Activated T-helper 1 cell treated with Interleukin-2 at 50 U/mL for 16 hours (primary cell): ENCODE measurements around the gene SSNA1.
A peak's percentile ranks its signal among the peaks of the same experiment; 100 is the strongest.

ENCODE experiments used
- DNase-seq: peaks from one replicate; pipeline ENCODE4 v3.0.0-alpha.2; 2020; ENCODE audit warnings: low read depth

The SSNA1 gene

DNA sequence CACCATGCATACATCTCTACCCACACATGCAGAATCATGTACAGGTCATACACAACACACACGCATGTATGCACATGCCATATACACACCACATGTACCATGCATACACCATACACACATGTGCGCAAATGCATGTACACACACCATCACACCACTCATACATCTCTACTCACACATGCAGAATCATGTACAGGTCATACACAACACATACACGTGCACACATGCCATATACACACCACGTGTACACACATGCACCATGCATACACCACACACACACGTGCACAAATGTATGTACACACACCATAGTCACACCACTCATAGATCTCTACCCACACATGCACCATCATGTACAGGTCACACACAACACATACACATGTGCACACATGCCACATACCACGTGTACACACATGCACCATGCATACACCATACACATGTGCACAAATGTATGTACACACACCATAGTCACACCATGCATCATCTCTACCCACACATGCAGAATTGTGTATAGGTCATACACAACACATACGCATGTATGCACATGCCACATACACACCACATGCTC is 35.6 kb upstream of the SSNA1 start:
- DNase-seq, result no peak

DNA sequence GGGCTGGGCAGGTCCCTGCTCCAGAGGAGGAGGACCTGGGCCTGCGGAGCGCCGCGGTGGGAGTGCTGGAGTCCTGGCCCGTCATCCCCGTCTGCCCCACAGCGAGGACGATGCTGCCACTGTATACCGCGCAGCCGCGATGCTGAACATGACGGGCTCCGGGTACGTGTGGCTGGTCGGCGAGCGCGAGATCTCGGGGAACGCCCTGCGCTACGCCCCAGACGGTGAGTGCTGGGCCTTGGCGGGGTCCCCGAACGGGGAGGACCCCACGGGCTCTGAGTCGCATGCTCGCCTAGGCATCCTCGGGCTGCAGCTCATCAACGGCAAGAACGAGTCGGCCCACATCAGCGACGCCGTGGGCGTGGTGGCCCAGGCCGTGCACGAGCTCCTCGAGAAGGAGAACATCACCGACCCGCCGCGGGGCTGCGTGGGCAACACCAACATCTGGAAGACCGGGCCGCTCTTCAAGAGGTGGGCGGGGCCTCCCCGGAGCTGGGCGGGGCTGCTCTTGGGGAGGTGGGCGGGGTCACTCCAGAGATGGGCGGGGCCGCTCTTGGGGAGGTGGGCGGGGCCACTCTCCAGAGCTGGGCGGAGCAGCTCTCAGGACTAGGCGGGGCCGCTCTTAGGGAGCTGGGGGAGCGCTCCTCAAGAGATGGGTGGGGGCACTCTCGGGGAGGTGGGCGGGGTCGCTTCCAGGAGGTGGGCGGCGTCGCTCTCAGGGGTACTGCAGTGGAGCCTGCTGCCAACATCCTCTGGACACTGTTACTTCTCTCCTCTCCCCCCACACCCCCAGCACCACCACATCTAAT is 31.7 kb upstream of the SSNA1 start:
- DNase-seq, result peak; percentile 36

DNA sequence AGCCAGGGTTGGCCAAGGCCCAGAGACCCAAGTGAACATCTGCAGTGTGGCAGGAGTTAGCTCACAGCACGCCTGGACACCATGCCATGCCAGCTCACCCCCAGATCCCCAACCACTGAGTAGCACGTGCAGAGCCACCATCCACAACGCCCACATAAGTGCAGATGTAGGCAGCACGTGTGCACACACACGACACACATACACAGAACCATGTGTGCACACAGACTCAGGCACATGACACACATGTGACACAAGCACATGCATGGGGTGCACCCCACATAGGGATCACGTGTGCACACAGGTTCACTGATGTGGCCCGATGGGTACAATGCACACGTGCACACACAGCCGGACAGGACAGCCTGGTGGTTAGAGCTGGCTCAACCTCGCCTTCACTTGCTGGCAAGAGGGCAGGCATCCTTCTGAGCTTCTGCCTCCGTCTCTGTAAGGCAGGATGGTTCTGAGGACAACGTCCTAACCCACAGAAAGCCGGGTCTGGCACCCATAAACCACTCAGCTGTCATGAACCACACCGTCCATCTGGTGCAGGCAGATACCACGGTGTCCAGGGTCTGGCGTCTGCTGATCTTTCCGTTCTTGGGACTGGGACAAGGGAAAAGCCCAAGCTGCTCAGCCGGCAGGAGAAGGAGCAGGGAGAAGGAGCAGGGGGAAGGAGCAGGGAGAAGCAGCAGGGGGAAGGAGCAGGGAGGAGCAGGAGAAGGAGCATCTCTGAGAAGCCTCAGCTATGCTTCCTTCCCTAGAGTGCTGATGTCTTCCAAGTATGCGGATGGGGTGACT is 30.7 kb upstream of the SSNA1 start:
- DNase-seq, result no peak

DNA sequence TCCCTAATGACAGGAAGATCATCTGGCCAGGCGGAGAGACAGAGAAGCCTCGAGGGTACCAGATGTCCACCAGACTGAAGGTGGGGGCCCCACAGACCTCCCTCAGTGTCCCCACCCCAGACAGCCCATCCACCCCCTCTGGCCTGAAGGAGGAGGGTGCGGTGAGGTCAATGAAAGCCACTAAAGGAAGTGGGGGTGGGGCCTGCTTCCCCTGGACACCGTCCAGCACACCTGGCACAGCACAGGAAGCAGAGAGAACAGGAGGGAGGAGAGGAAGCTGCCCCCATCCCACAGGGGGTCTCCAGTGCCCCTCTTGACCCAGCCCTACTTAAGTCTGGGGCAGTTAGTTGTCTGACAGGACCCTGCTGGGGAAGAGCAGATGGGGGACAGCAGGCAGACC is 29.9 kb upstream of the SSNA1 start:
- DNase-seq, result no peak

DNA sequence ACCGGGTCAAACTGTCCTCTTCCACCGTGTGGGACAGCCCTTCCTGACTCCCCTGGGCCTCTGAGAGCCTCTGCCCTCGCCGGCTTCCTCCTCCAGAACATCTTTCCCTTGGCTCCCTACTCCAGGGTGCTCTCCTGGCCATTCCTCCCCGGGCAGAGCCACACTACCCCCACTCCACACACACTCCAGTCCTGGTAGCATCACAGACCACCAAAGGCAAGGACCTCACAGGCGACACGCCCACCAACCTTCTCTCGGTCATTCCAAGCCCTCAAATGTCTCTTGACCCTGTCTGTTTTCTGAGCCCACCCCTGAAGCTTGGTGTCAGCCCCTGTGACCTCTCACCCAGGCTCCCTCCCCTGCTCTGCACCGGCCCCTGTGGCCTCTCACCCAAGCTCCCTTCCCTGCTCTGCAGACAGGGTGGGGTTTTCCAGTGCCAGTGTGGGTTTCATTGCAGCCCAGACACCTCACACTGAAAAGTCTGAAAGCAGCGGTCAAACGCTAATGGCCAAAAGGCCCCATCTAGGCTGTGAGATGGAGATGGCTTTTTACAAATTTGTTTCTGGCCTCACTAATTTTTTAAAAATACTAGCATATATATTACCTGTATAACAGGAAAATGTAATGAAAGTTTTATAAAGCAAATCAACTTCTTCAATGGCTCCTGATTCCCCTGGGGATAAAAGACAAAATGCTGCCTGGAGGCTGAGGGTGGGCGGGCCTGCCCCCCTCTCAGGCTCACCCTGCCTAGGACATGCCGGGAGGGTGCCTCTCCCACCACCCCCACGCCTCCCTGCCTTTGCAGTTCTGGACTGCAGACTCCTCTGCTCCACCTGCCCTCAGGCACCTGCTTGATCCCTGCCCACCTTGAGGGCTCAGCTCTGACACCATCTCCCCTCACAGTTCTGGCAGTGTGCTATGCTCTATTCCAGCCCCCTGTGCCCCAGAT is 29.1 kb upstream of the SSNA1 start:
- DNase-seq, result no peak

DNA sequence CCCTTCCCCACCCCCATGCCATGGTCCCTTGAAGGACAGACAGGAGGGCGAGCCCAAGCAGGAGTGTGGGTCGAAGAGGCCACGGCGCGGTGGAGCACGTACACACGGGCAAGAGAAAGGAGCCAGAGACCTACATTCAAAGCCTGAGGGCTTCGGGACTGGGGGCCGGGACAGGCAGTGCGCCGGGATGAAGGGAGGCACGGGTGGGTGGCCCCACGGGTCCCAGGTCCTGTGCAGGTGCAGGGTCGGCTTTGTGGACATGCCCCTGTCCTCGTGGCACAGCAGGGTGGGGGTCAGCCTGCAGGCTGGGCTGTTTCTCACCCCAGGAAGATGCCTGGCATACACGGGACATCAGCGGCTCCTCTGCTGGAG is 28.4 kb upstream of the SSNA1 start:
- no peak for DNase-seq

DNA sequence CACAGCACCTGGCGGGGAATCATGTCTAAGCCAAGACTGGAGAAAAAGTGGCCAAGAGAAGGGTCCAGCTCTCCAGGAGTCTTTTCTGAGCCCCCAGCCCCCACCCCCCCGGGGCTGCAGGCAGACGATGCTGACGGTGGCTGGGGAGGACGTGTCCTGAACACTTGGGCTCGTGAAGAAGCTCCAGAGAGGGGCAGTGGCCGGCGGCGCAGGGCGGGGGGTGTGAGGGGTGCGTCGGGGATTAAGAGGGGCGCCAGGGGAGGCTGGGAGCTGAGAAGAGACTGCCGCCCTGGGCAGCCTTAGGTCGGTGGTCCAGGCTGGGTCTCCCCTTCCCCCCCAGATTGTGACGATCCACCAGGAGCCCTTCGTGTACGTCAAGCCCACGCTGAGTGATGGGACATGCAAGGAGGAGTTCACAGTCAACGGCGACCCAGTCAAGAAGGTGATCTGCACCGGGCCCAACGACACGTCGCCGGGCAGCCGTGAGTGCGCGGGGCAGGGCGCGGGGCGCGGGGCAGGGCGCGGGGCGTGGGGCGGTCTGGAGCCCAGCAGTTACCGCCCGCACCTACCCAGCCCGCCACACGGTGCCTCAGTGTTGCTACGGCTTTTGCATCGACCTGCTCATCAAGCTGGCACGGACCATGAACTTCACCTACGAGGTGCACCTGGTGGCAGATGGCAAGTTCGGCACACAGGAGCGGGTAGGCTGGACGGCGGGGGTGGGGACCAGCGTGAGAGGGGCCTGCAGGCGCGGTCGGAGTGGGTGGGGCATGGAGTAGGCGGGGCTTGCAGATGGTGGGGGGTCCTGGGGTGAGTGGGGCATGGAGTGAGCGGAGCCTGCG is 27.5 kb upstream of the SSNA1 start:
- DNase-seq, result no peak

DNA sequence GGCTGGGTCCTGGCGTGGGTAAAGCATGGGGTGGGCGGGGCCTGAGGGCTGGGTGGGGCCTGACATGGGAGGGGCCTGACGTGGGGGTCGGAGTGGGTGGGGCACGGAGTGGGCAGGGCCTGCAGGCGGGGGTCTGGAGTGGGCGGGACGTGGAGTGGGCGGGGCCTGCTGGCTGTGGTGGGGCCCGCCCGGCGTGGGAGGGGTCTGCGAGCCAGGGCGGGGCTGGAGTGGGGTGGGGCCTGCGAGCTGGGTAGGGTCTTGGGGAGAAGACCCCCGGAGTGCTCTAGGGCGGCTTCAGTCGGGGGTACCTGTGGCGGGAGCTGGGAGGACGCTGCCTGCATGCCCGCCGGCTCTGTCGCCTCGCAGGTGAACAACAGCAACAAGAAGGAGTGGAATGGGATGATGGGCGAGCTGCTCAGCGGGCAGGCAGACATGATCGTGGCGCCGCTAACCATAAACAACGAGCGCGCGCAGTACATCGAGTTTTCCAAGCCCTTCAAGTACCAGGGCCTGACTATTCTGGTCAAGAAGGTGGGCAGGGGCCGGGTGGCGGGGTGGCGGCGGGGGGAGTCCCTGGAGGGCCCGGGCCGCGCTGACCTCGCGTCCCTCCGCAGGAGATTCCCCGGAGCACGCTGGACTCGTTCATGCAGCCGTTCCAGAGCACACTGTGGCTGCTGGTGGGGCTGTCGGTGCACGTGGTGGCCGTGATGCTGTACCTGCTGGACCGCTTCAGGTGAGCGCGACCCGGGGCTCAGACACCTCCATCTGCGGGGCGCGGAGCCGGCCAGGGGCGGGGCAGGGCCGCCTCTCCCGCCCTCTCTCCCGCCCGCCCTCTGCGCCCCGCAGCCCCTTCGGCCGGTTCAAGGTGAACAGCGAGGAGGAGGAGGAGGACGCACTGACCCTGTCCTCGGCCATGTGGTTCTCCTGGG is 26.7 kb upstream of the SSNA1 start:
- no peak for DNase-seq

DNA sequence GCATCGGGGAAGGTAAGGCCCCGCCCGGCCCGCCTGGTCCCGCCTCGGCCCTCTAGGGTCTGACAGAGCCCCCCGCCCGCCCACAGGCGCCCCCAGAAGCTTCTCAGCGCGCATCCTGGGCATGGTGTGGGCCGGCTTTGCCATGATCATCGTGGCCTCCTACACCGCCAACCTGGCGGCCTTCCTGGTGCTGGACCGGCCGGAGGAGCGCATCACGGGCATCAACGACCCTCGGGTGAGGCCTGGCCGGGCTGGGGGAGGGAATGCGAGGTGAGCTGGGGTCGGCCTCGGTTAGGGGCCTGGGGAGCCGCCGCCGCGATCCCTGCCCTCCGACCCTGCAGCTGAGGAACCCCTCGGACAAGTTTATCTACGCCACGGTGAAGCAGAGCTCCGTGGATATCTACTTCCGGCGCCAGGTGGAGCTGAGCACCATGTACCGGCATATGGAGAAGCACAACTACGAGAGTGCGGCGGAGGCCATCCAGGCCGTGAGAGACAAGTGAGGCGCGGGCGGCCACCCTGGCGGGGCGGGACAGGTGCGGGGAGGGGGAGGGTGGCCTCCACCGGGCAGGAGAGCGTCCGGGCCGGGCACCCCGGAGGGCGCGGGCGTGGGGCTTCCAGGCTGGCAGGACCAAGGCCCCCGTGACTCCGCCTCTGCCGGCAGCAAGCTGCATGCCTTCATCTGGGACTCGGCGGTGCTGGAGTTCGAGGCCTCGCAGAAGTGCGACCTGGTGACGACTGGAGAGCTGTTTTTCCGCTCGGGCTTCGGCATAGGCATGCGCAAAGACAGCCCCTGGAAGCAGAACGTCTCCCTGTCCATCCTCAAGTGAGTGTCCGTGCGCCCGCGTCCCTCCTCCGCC is 25.7 kb upstream of the SSNA1 start:
- DNase-seq, result no peak

DNA sequence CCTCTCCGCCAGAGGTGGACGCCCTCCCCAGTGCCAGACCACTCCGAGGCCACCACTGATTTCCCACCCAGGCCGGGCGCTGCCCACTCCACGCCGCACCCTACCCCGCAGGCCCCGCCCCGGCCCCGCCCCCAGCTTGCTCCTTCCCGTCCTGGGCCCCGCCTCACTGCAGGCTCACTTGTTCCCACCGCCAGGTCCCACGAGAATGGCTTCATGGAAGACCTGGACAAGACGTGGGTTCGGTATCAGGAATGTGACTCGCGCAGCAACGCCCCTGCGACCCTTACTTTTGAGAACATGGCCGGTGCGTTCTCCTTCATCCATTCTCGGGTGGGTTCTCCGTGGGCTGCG is 25.1 kb upstream of the SSNA1 start:
- DNase-seq, result no peak

DNA sequence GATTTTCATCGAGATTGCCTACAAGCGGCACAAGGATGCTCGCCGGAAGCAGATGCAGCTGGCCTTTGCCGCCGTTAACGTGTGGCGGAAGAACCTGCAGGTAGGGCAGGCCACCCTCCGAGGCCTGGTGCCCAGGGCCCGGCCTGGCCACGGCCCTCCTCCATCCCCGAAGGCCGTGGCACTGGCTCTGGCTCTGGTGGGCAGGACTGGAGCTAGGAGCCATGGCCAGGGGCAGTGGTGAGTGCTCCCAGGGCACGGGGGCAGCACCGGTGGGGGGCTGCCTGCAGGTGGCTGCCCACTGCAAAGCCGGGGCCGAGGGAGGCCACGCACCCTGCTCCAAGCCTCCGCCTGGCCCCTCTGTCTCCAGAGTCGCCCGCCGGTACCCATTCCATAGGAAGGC is 24.7 kb upstream of the SSNA1 start:
- no peak for DNase-seq

DNA sequence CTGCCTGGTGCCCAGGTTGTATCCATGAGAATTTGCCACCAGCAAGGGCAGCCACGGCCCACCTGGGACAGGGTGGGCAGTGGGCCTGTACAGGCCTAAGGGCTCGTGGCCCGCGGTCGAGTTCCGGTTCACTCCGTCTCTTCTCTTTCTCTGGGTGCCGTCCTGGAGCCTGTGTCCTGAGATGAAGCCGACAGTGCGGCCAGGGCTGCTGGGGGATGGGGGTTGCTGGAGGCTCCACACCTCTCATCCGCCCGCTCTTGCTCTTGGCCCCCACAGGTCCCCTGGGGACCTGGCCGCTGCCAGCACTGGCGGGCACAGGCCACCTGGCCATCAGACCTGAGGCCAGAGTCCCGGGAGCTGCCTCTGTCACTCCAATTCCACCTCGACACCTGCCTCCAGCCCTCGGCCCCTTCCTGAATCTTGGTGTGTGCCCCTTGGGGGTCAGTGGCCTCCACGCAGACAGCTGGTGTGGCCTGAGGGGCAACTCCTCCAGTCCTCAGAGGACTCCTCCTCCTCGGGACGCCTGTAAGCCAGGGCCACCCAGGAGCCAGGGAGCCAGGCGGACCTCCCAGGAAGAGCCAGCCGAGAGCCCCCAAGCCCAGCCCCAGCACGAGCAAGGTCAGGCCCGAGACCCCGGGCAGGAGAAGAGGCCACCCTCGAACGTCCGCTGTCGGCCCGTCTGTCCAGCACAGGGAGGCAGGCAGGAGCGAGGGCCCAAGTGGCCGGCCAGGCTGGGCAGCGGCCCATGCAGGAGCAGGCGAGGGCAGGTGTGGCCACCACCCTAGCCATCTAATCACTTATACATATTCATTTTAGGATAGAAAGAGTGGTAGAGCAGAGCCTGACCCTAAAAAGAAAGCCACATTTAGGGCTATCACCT is 23.9 kb upstream of the SSNA1 start:
- DNase-seq, result no peak

DNA sequence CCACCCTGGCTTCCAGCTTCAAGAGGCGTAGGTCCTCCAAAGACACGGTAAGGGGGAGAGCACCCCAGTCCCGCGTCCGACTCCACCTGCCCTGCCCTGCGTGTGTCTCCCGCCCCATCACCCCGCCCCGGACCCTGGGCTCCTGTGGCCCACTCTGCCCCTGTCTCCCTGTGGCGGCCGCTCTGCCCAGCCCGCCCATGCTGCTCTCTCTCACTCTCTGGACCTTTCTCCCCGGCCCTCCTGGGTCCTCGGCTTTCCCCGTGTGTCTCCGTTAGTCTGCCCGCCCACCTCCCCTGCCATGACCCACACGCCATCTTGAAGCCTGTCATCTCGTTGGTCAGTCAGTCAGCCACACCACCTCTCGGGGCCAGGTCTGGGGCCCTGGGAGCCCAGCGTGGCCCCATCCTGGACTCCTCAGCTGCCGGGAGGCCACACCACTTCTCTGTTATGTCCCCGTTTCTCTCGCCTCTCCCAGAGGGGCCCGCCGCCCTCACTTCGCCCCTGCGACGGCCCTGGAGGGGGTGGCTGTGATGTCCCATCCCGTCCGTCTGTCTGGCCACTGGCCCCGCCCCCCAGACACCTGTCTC is 23.1 kb upstream of the SSNA1 start:
- no peak for DNase-seq

DNA sequence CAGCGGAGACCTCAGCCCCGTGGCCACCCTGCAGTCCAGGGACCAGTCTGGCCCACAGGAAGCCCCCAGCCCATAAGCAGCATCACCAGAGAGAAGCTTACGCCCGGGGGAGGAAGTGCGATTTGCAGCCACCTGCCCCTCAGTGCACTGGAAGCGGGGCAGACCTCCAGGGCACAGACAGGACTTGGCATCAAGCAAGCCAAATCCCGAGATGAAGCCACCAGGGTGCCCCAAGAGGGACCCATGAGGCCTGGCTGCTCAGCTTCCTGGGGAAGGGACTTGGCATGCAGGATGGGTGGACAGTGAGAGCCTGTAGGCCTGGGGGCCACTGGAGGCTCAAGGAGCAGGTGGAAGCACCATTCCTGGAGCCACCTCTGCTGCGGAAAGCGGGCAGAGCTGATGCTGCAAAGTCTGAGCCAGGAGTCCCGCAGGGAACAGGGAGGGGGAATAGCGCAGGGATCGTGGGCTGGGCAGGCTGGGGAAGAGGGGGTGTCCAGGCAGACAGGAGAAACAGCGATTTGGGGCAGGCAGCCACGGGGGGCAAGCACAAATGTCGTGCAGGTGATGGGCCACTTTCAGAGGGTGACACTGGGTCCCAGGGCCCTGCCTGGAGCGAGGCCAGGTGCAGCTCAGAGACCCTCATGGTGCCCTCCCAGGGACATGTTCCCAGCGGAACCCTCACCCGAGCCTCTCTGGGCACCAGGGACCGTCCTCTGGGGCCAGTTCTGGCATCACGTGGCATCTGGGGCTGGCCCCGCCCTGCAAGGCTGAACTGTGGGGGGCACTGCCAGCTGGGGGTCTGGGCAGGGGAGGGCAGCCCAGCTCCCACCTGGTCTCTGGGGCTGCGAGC is 21.9 kb upstream of the SSNA1 start:
- DNase-seq, result no peak

DNA sequence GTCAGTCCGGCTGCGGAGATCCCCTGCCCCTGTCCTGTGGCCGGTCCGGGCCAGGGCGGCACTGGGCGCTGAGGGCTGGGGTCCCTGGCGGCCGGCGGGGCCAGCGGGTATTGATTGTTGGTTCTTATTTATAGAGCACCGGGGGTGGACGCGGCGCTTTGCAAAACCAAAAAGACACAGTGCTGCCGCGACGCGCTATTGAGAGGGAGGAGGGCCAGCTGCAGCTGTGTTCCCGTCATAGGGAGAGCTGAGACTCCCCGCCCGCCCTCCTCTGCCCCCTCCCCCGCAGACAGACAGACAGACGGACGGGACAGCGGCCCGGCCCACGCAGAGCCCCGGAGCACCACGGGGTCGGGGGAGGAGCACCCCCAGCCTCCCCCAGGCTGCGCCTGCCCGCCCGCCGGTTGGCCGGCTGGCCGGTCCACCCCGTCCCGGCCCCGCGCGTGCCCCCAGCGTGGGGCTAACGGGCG is 21.2 kb upstream of the SSNA1 start:
- no peak for DNase-seq

DNA sequence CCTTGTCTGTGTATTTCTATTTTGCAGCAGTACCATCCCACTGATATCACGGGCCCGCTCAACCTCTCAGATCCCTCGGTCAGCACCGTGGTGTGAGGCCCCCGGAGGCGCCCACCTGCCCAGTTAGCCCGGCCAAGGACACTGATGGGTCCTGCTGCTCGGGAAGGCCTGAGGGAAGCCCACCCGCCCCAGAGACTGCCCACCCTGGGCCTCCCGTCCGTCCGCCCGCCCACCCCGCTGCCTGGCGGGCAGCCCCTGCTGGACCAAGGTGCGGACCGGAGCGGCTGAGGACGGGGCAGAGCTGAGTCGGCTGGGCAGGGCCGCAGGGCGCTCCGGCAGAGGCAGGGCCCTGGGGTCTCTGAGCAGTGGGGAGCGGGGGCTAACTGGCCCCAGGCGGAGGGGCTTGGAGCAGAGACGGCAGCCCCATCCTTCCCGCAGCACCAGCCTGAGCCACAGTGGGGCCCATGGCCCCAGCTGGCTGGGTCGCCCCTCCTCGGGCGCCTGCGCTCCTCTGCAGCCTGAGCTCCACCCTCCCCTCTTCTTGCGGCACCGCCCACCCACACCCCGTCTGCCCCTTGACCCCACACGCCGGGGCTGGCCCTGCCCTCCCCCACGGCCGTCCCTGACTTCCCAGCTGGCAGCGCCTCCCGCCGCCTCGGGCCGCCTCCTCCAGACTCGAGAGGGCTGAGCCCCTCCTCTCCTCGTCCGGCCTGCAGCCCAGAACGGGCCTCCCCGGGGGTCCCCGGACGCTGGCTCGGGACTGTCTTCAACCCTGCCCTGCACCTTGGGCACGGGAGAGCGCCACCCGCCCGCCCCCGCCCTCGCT is 20.5 kb upstream of the SSNA1 start:
- no peak for DNase-seq
